HG02938 (cell line): ENCODE results near the gene EXOSC7.
"Not testable (repeated sequence)": the region's sequence is repeated elsewhere in the genome, so short reads cannot be mapped to it uniquely, and the experiment has no call there.

ENCODE experiments used
- ATAC-seq: cut with Tn5 transposase; IDR thresholded peaks from one replicate; pipeline ENCODE4 v1.9.1; 2021; ENCODE audit warnings: mild to moderate bottlenecking, moderate library complexity; ENCODE audit not compliant: unreplicated experiment

EXOSC7 gene

GRCh38 chr3:44976002-44976815 is at the start of gene EXOSC7, which contains the start of gene ZDHHC3:
Gene EXOSC7 (plus strand): TSS chr3:44976244. CDS start chr3:44976278, 34 bp downstream.
Gene ZDHHC3 (minus strand): TSS chr3:44976174. CDS start chr3:44959436, 16,738 bp downstream.
- ATAC-seq = peak; percentile 52

DNA sequence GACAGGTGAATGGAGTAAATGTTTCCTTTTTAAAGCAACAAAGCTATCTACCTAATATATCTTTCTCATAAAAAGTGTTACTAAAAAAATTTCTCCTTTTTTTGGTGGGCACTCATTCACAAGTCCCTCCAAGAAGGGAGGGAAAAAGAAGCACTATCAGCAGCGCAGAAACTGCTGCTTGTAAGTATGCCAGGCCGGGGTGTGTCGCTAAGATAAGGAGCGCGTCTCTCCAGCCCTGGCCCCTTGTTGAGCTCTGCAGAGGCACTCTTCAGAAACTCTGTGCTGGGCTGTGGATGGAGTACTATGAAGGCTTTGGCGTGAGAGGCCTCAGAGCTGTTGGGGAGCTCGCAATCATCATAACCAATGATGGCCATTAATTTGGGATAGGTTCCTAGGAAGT is 49.1 kb upstream of the EXOSC7 start:
- ATAC-seq = no peak

GRCh38 chr3:44927371-44927770 is 48.7 kb upstream of the EXOSC7 start:
- no peak for ATAC-seq

DNA sequence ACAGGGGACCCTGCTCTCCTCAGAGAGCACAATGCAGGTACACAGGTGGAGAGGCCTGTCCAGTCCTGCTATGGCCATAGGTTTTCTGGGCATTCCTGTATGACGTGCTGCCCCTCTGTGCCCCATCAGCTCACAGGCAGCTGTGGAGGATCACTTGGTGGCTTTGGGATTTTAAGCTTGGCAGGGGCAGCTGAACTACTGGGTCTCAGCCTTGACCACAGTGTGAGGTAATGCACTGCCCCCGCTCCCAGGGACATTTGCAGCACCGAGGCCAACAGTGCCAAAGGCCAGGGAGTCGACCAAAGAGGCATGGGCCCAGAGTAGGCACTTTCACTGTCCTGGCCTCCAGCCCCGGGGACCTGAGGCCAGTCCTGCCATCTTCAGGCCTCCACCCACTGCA is 46.3 kb upstream of the EXOSC7 start:
- ATAC-seq = no peak

- ATAC-seq = no peak
Observed at GRCh38 chr3:44930911-44931310, 45.1 kb upstream of the EXOSC7 start.

DNA sequence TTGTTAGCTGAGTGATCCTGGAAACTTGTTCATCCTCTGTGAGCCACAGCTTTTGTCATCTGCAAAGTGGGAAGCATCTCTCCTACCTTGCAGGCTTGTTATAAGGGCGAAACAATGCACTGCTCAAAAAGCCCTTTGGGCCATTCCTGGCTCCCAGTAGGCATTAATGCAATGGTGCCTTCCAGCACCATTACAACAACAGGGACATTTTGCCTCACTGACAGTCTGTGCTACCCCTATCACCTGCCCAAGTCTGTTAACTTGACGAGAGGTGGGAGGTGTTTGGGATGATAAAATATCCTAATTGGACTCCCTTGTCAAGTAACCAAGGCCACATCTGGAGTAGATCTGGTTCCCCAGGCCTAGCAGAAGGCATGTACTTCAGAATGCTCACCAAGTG is 44.3 kb upstream of the EXOSC7 start:
- ATAC-seq = no peak

- ATAC-seq = no peak
Observed at GRCh38 chr3:44932271-44932670, 43.8 kb upstream of the EXOSC7 start.

DNA sequence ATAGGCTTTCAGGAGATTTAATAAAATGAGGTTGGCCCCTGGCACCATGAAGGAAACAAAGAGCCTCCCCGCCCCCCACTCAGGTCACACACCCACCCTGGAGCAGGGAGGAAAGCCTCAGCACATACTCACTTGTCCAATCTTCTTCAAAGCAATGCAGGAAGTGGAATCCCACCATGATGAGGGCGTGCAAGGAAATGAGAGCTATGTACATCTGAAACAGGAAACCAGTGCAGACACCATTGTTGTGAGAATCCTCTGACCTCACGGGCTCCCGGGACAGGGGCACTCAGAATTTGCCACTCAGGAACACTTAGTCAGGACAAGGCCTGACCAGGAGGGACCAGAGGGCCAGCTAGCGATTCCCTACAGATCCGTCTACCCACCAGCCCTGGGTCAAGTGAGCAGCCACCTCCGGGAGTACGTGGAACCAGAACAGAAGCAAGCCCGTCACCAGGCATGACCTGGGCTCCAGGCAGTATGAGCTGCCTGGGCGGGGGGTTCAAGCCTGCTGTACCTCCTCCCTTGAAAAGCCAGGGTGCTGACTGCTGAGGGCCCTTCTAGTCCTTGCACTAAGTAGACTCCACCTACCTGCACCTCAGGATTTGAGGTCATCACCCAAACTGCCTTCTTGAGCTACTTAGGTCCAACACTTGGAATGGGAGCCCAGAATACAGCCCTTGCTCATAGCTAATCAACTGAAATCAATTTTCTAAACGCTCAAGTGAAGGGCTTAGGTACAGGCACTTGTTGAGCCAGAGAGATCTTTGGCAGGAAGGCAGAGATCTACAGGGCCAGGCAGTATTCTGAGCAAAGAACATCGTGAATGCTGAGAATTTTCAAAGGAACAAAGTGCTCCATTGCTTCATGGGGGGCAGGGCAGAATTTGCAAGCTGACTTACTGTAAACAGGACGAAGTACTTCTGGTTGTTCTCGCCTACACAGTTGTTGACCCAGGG is 42.8 kb upstream of the EXOSC7 start:
- no peak for ATAC-seq

DNA sequence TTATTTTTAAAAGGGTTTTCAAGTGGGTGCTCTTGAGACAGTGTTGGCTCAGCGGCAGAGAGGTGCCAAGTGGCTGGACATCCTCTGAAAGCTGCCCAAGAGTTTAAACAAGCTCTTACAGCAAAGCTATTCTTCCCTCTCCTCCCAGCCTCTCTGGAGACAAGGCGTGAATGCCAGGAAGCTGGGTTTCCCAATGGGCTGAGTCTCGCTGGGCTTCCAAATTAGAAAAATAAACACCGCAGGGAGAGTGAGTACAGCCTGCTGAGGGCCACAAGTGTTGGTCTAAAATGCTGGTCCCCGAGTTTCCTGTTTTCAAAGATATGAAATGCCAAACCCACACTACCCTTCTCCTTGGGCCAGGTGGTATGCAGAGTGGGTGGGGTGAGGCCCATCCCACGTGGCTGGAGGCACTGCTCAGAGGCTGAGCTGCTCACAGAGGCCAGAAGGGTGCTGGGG is 36.4 kb upstream of the EXOSC7 start:
- ATAC-seq = no peak

DNA sequence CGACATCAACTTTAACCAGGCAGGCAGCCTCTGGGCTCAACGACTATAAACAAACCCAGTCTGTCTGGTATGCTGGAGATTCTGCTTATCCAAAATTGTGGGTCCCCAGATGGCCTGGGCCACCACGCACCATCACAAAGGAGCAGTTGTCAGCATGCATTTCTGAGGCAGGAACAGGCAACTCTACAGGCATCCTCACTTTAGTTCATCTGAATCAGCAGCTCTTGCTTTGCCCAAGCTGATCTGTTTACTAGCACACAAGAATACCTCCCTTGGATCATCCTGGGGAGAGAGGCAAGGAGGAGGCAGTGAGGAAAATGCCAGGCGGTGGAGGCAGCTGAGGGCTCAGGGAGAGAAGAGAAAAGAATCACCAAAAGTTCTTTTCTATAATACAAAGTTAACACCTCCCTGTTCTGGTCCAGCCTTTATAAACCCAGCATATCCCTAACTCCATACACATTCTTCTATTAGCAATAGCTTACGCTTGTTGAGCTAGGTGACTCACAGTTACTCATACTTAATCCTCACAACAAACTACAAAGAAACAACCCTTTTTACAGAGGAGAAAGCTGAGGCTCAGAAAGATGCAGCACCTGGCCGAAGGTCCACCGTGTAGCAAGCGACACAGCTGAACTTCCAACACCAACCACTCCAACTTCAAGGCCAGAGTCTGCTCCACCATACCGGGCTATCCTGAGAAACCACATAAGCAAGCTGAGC is 33.7 kb upstream of the EXOSC7 start:
- no peak for ATAC-seq

- no peak for ATAC-seq
Observed at GRCh38 chr3:44948239-44948638, 27.8 kb upstream of the EXOSC7 start.

DNA sequence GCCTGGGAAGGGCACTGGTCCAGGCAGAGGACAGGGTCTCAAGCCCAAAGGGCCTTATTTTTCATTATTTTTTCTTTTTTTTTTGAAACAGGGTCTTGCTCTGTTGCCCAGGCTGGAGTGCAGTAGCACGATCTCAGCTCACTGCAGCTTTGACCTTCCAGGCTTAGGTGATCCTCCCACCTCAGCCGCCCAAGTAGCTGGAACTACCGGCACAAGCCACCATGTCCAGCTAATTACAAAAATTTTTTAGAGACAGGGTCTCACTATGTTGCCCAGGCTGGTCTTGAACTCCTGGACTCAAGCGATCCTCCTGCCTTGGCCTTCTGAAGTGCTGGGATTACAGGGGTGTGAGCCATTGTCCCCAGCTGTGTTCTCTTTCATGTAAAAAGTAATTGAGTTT is 26.3 kb upstream of the EXOSC7 start:
- not testable (repeated sequence) for ATAC-seq

GRCh38 chr3:44950275-44950734 is 25.7 kb upstream of the EXOSC7 start:
- ATAC-seq = no peak

- ATAC-seq = no peak
Observed at GRCh38 chr3:44952689-44953088, 23.4 kb upstream of the EXOSC7 start.

- ATAC-seq = no peak
Observed at GRCh38 chr3:44954304-44954703, 21.7 kb upstream of the EXOSC7 start.

DNA sequence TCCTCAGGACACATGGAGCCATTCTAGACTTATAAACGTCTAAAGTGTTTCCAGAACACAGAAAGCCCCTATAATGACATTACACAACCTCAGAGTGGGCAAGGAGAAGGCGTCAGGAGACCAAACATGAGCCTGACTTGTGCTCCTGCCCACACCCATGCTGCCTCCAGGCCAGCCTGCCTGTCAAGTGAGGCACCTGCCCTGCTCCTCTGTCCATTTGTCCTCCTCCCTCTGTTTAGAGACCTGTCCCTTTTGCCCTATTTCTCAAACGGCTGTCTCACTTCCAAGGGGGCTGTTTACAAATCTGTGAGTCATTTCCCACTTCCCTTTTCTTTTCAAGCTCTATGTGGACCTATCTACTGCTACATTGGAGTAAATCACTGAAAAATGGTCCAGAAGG is 21.1 kb upstream of the EXOSC7 start:
- no peak for ATAC-seq

DNA sequence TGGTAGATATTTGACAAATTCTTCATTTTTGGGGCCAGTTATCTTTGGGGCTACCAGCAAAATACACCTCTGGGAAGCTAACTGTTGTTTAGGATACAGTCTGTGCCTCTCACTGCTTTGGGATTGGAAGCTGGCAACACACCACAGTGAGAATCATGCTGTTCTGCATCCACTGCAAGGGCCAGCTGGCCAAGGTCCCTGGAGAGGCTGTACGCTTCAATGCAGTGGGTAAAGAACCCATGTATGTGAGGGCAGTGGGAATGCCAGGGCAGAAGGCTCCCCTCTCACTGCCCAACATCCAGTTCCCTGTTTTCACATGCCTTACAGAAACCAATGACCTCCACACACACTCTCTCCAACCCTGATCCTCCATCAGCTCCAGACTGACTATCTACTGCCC is 20.1 kb upstream of the EXOSC7 start:
- ATAC-seq = no peak

GRCh38 chr3:44957986-44958385 is 18.1 kb upstream of the EXOSC7 start:
- ATAC-seq = no peak

DNA sequence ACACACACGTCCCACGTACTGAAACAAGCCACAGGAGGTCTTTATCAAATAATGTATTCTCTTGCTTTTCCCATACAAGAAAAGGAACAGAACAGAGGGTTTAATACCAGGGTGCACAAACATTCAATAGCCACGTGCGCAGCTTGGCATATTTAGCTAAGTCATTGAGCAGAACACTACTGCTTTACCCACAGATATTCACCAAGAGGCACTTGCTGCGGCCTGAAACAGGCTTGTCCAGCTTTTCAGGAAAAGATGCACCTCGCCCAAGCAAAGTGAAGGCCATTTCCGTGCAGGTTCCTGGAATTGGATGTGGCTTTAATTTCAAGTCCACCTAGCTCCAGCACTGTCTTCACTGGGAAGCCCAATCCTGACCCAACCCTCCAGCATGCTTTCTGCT is 17.7 kb upstream of the EXOSC7 start:
- no peak for ATAC-seq

- no peak for ATAC-seq
Observed at GRCh38 chr3:44960387-44961026, 15.5 kb upstream of the EXOSC7 start.
